SK-N-SH (cell line): ENCODE results near the gene TMEM94. TPM values are rescaled to one million over a fixed set of nuclear protein-coding genes. Genes with fewer than 3 reads are reported as not detected.

ENCODE experiments used
- CTCF ChIA-PET: fragments of 300-600, 350-600 bp; formaldehyde crosslinking; extraction: SDS; loops from one replicate; lab custom pipeline; 2021; lab: Yijun Ruan, JAX
- POLR2A ChIA-PET: fragments of 350-600 bp; sonication (Branson Sonifier 250); formaldehyde crosslinking; extraction: SDS; loops from one replicate; lab custom pipeline; 2020; ENCODE audit warnings: antibody characterized with exemption, inconsistent platforms; lab: Yijun Ruan, JAX
- DNase-seq: peaks from one replicate; pipeline ENCODE4 v3.0.0; 2012
- H2AFZ ChIP-seq: fragments of 200-600 bp; sonication (generic); 2 replicates; pipeline ENCODE4 v1.8.1; 2016; ENCODE audit warnings: antibody characterized with exemption, mild to moderate bottlenecking, low read depth
- H3F3A ChIP-seq: fragments of 200-600 bp; sonication (generic); replicated peaks from 2 replicates; pipeline ENCODE3; 2016; ENCODE audit warnings: antibody characterized with exemption, mild to moderate bottlenecking; ENCODE audit not compliant: insufficient read depth
- H3K27ac ChIP-seq, 2 experiments: fragments of 200-500 bp in 1 of 2; fragments of 200-600 bp in 1 of 2; sonication (Bioruptor generic) in 1 of 2; sonication (generic), shearing (Covaris generic) in 1 of 2; 2 replicates each; pipeline versions ENCODE4 v1.5.1 to v1.6.1; 2014 to 2016; ENCODE audit warnings: low read depth in 2 of 2, inconsistent platforms in 1 of 2, low read length in 1 of 2, mild to moderate bottlenecking in 1 of 2, mixed read lengths in 1 of 2
- H3K27me3 ChIP-seq: fragments of 200-600 bp; sonication (generic), shearing (Covaris generic); 2 replicates; pipeline ENCODE4 v1.6.1; 2016; ENCODE audit warnings: mixed run types; ENCODE audit not compliant: insufficient read depth
- H3K36me3 ChIP-seq, 2 experiments: fragments of 200-500 bp in 1 of 2; fragments of 200-600 bp in 1 of 2; sonication (Bioruptor generic) in 1 of 2; sonication (generic) in 1 of 2; replicated peaks in 1 of 2; 2 replicates each; pipeline versions ENCODE3 to v1.5.1; 2014 to 2016; ENCODE audit warnings: low read length in 1 of 2, mild to moderate bottlenecking in 1 of 2; ENCODE audit not compliant: insufficient read depth in 2 of 2, control insufficient read depth in 1 of 2
- H3K4me1 ChIP-seq, 2 experiments: fragments of 200-500 bp in 1 of 2; fragments of 200-600 bp in 1 of 2; sonication (Bioruptor generic) in 1 of 2; sonication (generic), shearing (Covaris generic) in 1 of 2; 2 replicates each; pipeline versions ENCODE4 v1.5.1 to v1.6.1; 2014 to 2016; ENCODE audit warnings: low read depth in 1 of 2, low read length in 1 of 2, mixed run types in 1 of 2; ENCODE audit not compliant: insufficient read depth in 2 of 2, control insufficient read depth in 1 of 2
- H3K4me2 ChIP-seq: fragments of 200-600 bp; sonication (generic), shearing (Covaris generic); 2 replicates; pipeline ENCODE4 v1.6.1; 2017; ENCODE audit warnings: mixed run types
- H3K4me3 ChIP-seq, 2 experiments: fragments of 200-500 bp in 1 of 2; fragments of 200-600 bp in 1 of 2; sonication (Bioruptor generic) in 1 of 2; sonication (generic), shearing (Covaris generic) in 1 of 2; 2 replicates each; pipeline versions ENCODE4 v1.5.1 to v1.8.1; 2014 to 2016; ENCODE audit warnings: low read depth in 2 of 2, inconsistent platforms in 1 of 2, low read length in 1 of 2, mild to moderate bottlenecking in 1 of 2, mixed read lengths in 1 of 2, moderate library complexity in 1 of 2
- H3K79me2 ChIP-seq: fragments of 200-600 bp; sonication (generic); 2 replicates; pipeline ENCODE4 v1.8.1; 2017; ENCODE audit warnings: mild to moderate bottlenecking; ENCODE audit not compliant: insufficient read depth
- H3K9ac ChIP-seq: fragments of 200-600 bp; sonication (generic); 2 replicates; pipeline ENCODE4 v1.6.1; 2017; ENCODE audit warnings: mixed run types
- H3K9me2 ChIP-seq: fragments of 200-600 bp; sonication (generic); 2 replicates; pipeline ENCODE4 v1.6.1; 2017; ENCODE audit warnings: mixed run types
- H3K9me3 ChIP-seq: fragments of 200-600 bp; sonication (generic); 2 replicates; pipeline ENCODE4 v1.6.1; 2017; ENCODE audit warnings: mixed run types, mild to moderate bottlenecking, moderate library complexity
- H4K20me1 ChIP-seq: fragments of 200-600 bp; sonication (generic); 2 replicates; pipeline ENCODE4 v1.6.1; 2017; ENCODE audit warnings: mild to moderate bottlenecking, mixed run types; ENCODE audit not compliant: insufficient read depth
- CTCF ChIP-seq: fragments of 200-600 bp; sonication (generic); IDR thresholded peaks from 2 replicates; pipeline ENCODE4 v1.6.1; 2017; ENCODE audit warnings: antibody characterized with exemption, mild to moderate bottlenecking, moderate library complexity
- EP300 ChIP-seq, 2 experiments: IDR thresholded peaks; 2 replicates each; pipeline versions ENCODE4 v1.4.0 to v1.6.1; 2012; ENCODE audit warnings: borderline replicate concordance in 1 of 2, low read depth in 1 of 2, low read length in 1 of 2
- EZH2phosphoT487 ChIP-seq: fragments of 200-600 bp; sonication (generic); IDR thresholded peaks from 2 replicates; pipeline ENCODE4 v1.6.1; 2017; ENCODE audit warnings: low read depth, mixed run types, mild to moderate bottlenecking, antibody characterized with exemption, moderate library complexity, borderline replicate concordance
- FOXM1 ChIP-seq: IDR thresholded peaks from 2 replicates; pipeline ENCODE4 v1.4.0; 2012; ENCODE audit warnings: low read depth, mild to moderate bottlenecking
- GABPA ChIP-seq: IDR thresholded peaks from 2 replicates; pipeline ENCODE4 v1.4.0; 2012; ENCODE audit warnings: low read depth, mild to moderate bottlenecking
- IRF3 ChIP-seq: fragments of 150-350 bp; IDR thresholded peaks from 2 replicates; pipeline ENCODE4 v1.6.1; 2016; ENCODE audit warnings: mild to moderate bottlenecking, low read depth, low read length
- JUND ChIP-seq: IDR thresholded peaks from 2 replicates; pipeline ENCODE4 v1.4.0; 2012
- MAX ChIP-seq: IDR thresholded peaks from 2 replicates; pipeline ENCODE4 v1.4.0; 2012; ENCODE audit warnings: low read depth
- MEF2A ChIP-seq: IDR thresholded peaks from 2 replicates; pipeline ENCODE4 v1.4.0; 2012; ENCODE audit warnings: low read depth, borderline replicate concordance
- MXI1 ChIP-seq: IDR thresholded peaks from 2 replicates; pipeline ENCODE4 v1.6.1; 2012; ENCODE audit warnings: mild to moderate bottlenecking, low read depth, low read length, improper control_type of control experiment
- NFIC ChIP-seq: IDR thresholded peaks from 2 replicates; pipeline ENCODE4 v1.4.0; 2012; ENCODE audit warnings: borderline replicate concordance
- NRF1 ChIP-seq: IDR thresholded peaks from 2 replicates; pipeline ENCODE4 v1.6.1; 2012; ENCODE audit warnings: low read depth, mild to moderate bottlenecking, low read length
- RAD21 ChIP-seq: IDR thresholded peaks from 2 replicates; pipeline ENCODE4 v1.6.1; 2012; ENCODE audit warnings: mild to moderate bottlenecking, low read length
- RFX5 ChIP-seq: IDR thresholded peaks from 2 replicates; pipeline ENCODE4 v1.6.1; 2012; ENCODE audit warnings: mild to moderate bottlenecking, improper control_type of control experiment, low read length
- SIN3A ChIP-seq: IDR thresholded peaks from 2 replicates; pipeline ENCODE4 v1.6.1; 2012; ENCODE audit warnings: low read depth, mild to moderate bottlenecking, low read length, moderate library complexity, borderline replicate concordance
- TEAD4 ChIP-seq: IDR thresholded peaks from 2 replicates; pipeline ENCODE4 v1.4.0; 2012; ENCODE audit warnings: mild to moderate bottlenecking, borderline replicate concordance; ENCODE audit not compliant: insufficient read depth
- USF1 ChIP-seq: IDR thresholded peaks from 2 replicates; pipeline ENCODE4 v1.4.0; 2012; ENCODE audit warnings: low read depth, borderline replicate concordance
- USF2 ChIP-seq: fragments of 150-350 bp; IDR thresholded peaks from 2 replicates; pipeline ENCODE4 v1.6.1; 2017; ENCODE audit warnings: antibody characterized with exemption, low read length, low read depth, borderline replicate concordance
- YY1 ChIP-seq: IDR thresholded peaks from 2 replicates; pipeline ENCODE4 v1.4.0; 2012; ENCODE audit warnings: low read depth, mild to moderate bottlenecking
- WGBS: methylation state at CpG from one replicate; pipeline ENCODE4 v1.1.6; 2017; ENCODE audit warnings: low lambda C conversion rate; 5-methylcytosine and 5-hydroxymethylcytosine counted together
- polyA plus RNA-seq, 3 experiments: library from polyadenylated mRNA; depleted of rRNA; stranded (reverse); fragments of >200 nt; gene quantifications; 2 replicates each; pipeline ENCODE4 v1.2.3, GENCODE V29; 2012

The TMEM94 gene
- polyA plus RNA-seq, 1 of the 3 experiments (the other 2 are of a cell fraction), result 89.9 TPM

GRCh38 chr17:75481194-75482068, 25.0 kb downstream of the TMEM94 start (continued):
- no peak for TF ChIP-seq GABPA
- no peak for TF ChIP-seq RAD21
- TF ChIP-seq NFIC, result no peak
- TF ChIP-seq YY1, result no peak
- TF ChIP-seq CTCF, result no peak
- no peak for TF ChIP-seq IRF3
- TF ChIP-seq RFX5, result no peak
- TF ChIP-seq, all 33 proteins: peak for 0

GRCh38 chr17:75482098-75482942, 25.9 kb downstream of the TMEM94 start:
- no peaks in the 10 kb centered on the region for H3K9me3 ChIP-seq
- H3K4me2 ChIP-seq, result no peak overlapping the region
- peaks cover 26% of the 10 kb centered on the region for H4K20me1 ChIP-seq
- no peak overlapping the region for H3K27ac ChIP-seq
- H3K36me3 ChIP-seq, result peaks cover 5 to 6% of the 10 kb centered on the region in 2 experiments
- no peak overlapping the region for H3K9ac ChIP-seq
- POLR2A ChIA-PET, result interaction anchor here (0.5 to 0.6 kb wide), 2 partner anchors 15 to 410 kb away, joined by 3 to 4 read pairs; no protein-coding TSS in a partner anchor
- H3K27me3 ChIP-seq, result no peaks in the 10 kb centered on the region
- peaks cover 0 to 3% of the 10 kb centered on the region in 2 experiments; a peak in 1 of 4 replicates for H3K4me1 ChIP-seq
- H3F3A ChIP-seq, result no peaks in the 10 kb centered on the region
- H3K9me2 ChIP-seq, result no peaks in the 10 kb centered on the region
- H3K4me3 ChIP-seq, result no peak overlapping the region
- CTCF ChIA-PET, result interaction anchor here (0.8 to 2.1 kb wide), 5 partner anchors 17 to 57 kb away, joined by 3 to 6 read pairs (median 4); partner anchors contain the start of gene TSEN54
- 93% methylated on average over 16 of the region's 16 CpGs for WGBS
- DNase-seq, result no peak
- H3K79me2 ChIP-seq, result peaks cover 19% of the 10 kb centered on the region; the same call in 1 of the 2 replicates
- no peak overlapping the region for H2AFZ ChIP-seq
- no peak for TF ChIP-seq MEF2A
- TF ChIP-seq YY1, result no peak
- TF ChIP-seq EZH2phosphoT487, result no peak
- TF ChIP-seq NRF1, result no peak
- TF ChIP-seq MXI1, result no peak
- no peak for TF ChIP-seq CTCF
- no peak for TF ChIP-seq USF1
- TF ChIP-seq USF2, result no peak
- TF ChIP-seq EP300 (IDR thresholded peaks at IDR 0.05; ENCODE audit: borderline replicate concordance in 1 of 2, low read depth in 1 of 2, low read length in 1 of 2), result no peak
- TF ChIP-seq IRF3, result no peak
- no peak for TF ChIP-seq JUND
- no peak for TF ChIP-seq MAX
- TF ChIP-seq SIN3A, result no peak
- TF ChIP-seq FOXM1, result no peak
- TF ChIP-seq TEAD4, result no peak
